ENCODE measurements around the gene ULK2. TPM values are rescaled to one million over a fixed set of nuclear protein-coding genes. Genes with fewer than 3 reads are reported as not detected.

The ULK2 gene
- total and polyA plus RNA-seq, 10 of the 15 experiments (the other 5 are each of a cell fraction or from before 2014, with no cell fraction given), result 0.29 to 5.3 (median 1.6) TPM

- TF ChIP-seq CUX1 (IDR thresholded peaks at IDR 0.05; ENCODE audit: insufficient replicate concordance, low read depth, low read length) (no peak), TAF1 (IDR thresholded peaks at IDR 0.05; ENCODE audit: borderline replicate concordance, low read depth, low read length) (no peak)
Observed at GRCh38 chr17:19725486-19725885, 142.2 kb downstream of the ULK2 start (continued).

GRCh38 chr17:19724501-19725420 is 143.0 kb downstream of the ULK2 start:
- in situ Hi-C loops (cut with MboI) (no loop called here), intact Hi-C loops (cut with micrococcal nuclease; ENCODE audit: unreplicated experiment) (no loop called here)
- FAIRE-seq (no peak), DNase-seq (ENCODE audit: low read depth, low spot score) (no peak), ATAC-seq (no peak)
- WGBS (ENCODE audit: insufficient coverage, insufficient replicate concordance, low lambda C conversion rate, missing lambda C conversion rate), result 11% methylated on average over 43 of the region's 55 CpGs
- Histone ChIP-seq H3K9me3 (replicated peaks; ENCODE audit: control insufficient read depth, insufficient read depth, low read length) (no peaks in the 10 kb centered on the region), H3K4me3 (no peak overlapping the region), H3K4me1 (ENCODE audit: control insufficient read depth, insufficient read depth, low read length) (no peaks in the 10 kb centered on the region), H3K27ac (ENCODE audit: control insufficient read depth, insufficient read depth) (no peak overlapping the region), H3K36me3 (ENCODE audit: control insufficient read depth in 2 of 2, insufficient read depth in 2 of 2, low read length in 1 of 2) (no peaks in the 10 kb centered on the region), H4K20me1 (ENCODE audit: control insufficient read depth, insufficient read depth) (no peaks in the 10 kb centered on the region), H3K4me2 (ENCODE audit: control insufficient read depth, insufficient read depth) (peak overlapping the region; percentile 42; the same call in 1 of the 2 replicates), H3K27me3 (replicated peaks in 1 of 2; ENCODE audit: control insufficient read depth in 2 of 2, insufficient read depth in 2 of 2, low read length in 1 of 2) (peaks cover 0 to 2% of the 10 kb centered on the region in 2 experiments; a peak in 1 of 4 replicates), H2AFZ (ENCODE audit: control insufficient read depth, low read depth, low read length) (no peak overlapping the region), H3K79me2 (ENCODE audit: control insufficient read depth, insufficient read depth, low read length) (no peaks in the 10 kb centered on the region), H3K9ac (ENCODE audit: control insufficient read depth, insufficient read depth, low read length) (no peak overlapping the region)
- ChIA-PET POLR2A (no interaction called here), SMC1A (ENCODE audit: uncharacterized antibody, unreplicated experiment) (no interaction called here), CTCF (no interaction called here), RAD21 (ENCODE audit: unreplicated experiment) (no interaction called here)
- TF ChIP-seq BHLHE40 (IDR thresholded peaks at IDR 0.05; ENCODE audit: borderline replicate concordance in 1 of 2, low read depth in 2 of 2, low read length in 1 of 2), result peak in 1 of 2 experiments; percentile 18; a peak in 1 of 4 replicates
- peak; percentile 15; the same call in 1 of the 2 replicates for TF ChIP-seq RUNX3 (IDR thresholded peaks at IDR 0.05; ENCODE audit: low read length)
- TF ChIP-seq ZBTB11 (CRISPR knock-in tag; IDR thresholded peaks at IDR 0.05), result no peak
- peak; percentile 58 for TF ChIP-seq USF1 (IDR thresholded peaks at IDR 0.05; ENCODE audit: borderline replicate concordance, extremely low read length, insufficient read depth, low read depth, low read length)
- no TSS peak for BruUV-seq (replicated peaks)
